Putamen (tissue), 1 donor: ENCODE data around the gene C1QL1.
A peak's percentile ranks its signal among the peaks of the same experiment; 100 is the strongest.

ENCODE experiments used
- DNase-seq: peaks from one replicate; pipeline ENCODE4 v3.0.0-alpha.2; 2016; ENCODE audit warnings: low spot score

Gene C1QL1

DNA sequence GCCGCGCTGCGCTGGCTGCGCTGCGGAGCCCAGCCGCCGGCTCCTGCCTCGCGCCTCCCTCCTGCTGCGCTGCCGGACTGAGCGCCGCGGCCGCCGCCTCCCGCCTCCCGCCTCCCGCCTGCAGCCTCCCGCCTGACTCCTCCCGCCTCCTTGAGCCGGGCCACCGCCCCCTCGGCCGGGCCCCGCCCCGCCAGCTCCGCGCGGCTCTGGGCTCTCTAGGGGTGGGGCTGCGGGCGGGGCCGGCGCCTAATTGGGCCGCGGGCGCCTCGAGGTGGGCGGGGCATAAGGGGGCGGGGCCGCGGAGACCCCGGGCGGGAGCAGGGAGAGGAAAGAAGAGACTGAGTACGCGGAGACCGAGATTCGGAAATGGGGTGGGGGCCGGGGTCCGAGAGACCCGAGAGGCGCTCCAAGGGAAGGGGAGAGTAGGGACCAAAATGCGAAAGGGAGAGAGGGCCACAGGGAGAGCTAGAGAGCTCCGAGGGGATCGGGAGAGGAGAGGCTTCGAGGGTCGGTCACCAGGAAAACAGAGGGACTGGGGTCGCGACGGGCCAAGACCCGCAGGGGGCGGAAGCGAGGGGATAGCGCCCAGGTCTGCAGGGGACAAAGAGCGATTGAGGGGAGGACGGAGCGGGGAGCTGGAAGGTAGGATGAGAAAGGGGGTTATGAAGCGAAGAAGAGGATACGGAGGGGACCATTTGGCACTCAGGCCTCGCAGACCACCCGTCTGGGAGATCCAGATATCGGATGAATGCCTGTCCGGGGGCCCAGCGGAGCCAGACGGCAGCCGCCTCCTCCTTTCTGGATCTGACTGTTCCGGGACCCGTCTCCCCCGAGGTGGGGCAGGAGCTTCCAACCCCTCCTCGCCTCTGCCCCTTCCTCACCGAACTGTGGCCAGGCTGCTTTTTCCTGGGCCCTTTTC lies at the start of gene C1QL1:
C1QL1 (minus strand) TSS at position 79 of the 919 bp plus-strand sequence. CDS start 255 bp downstream, outside the sequence.
- peak; percentile 82 for DNase-seq

DNA sequence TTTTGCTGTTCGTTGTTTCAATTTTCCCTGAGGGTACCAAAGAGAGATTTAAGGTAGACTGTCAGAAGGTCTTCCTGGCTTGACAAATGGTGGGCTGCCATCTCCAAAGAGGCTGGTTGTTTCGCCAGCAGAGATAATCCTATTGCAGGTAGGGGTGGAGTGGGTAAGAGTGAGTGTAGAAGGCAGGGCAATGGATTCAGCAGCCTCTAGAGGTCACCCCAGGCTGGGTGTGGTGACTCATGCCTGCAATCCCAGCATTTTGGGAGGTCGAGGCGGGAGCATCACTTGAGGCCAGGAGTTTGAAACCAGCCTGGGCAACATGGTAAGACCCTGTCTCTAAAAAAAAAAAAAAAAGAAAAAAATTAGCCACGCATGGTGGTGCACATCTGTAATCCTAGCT lies 48.7 kb upstream of the C1QL1 start:
- DNase-seq = no peak

DNA sequence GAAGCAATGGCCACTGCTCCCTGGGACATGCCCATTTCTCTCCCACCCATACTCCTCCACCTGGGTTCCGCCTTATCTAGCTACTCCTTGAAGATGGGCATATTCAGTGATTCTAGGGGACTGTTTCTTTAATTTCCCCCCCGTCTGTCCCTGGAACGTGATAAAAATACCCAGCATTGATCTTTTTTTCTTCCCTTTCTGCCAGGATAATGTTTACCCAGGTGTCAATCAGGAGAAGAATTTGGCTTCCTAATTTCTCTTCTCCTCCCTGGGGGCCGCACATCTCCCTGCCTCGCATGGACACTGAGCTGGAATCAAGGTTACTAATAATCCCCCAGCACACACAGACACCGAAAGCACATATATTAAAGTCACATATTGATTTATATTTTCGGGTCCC lies 48.1 kb upstream of the C1QL1 start:
- DNase-seq = no peak

DNA sequence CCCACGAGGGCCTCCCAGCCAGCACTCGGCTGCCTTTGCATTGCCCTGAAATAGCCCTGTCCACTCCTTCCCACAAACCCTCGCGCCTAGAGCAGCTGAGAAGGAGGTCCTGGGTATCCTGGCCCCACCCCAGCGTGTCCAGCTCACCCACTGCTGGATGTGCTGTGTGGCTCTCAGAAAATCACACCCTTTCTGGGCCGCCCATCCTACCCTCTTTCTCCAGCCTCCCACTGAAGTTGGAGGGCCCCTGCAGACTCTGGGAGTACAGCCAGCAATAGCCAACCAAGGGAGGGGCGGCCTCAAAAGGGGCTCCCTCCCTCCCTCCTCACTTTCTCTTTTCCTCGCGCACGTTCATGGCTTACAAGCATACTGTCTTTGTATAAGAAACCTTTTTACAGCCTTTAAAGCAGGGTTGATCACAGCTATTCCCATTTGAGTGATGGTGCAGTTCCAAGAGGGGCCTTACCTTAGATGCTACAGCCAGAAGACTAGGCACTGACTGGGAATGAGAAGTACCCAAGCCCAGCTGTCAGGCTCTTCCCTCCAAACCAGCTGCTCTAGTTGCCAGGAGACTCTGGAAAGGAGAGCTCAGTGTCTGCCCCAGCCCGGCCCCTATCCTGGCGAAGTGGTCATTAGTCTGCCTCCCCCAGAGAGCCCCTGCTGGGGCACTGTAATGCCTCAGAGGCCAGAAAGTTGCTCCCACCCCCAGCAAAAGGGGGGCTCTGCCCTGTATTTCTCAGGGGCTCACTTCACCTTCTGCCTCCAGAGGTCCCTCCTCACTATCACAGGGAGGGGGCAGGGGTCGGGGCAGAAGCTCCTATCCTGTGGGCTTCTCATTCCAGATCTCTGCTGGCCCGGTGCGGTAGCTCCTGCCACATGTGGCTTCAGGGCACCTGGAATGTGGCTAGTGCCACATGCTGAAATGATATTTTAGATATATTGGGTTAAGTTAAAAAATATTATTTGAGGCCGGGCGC lies 45.2 kb upstream of the C1QL1 start:
- no peak for DNase-seq

DNA sequence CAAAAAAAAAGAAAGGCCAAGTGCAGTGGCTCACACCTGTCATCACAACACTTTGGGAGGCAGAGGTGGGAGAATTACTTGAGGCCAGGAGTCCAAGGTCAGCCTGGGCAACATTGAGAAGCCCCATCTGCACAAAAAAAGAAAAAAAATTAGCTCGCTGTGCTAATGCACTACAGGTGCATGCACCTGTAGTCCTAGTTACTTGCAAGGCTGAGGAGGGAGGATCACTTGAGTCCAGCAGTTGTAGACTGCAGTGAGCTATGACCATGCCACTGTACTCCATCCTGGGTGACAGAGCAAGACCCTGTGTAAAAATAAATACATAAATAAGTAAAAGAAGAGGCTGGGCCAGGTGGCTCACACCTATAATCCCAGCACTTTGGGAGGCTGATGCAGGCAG lies 43.7 kb upstream of the C1QL1 start:
- no peak for DNase-seq

DNA sequence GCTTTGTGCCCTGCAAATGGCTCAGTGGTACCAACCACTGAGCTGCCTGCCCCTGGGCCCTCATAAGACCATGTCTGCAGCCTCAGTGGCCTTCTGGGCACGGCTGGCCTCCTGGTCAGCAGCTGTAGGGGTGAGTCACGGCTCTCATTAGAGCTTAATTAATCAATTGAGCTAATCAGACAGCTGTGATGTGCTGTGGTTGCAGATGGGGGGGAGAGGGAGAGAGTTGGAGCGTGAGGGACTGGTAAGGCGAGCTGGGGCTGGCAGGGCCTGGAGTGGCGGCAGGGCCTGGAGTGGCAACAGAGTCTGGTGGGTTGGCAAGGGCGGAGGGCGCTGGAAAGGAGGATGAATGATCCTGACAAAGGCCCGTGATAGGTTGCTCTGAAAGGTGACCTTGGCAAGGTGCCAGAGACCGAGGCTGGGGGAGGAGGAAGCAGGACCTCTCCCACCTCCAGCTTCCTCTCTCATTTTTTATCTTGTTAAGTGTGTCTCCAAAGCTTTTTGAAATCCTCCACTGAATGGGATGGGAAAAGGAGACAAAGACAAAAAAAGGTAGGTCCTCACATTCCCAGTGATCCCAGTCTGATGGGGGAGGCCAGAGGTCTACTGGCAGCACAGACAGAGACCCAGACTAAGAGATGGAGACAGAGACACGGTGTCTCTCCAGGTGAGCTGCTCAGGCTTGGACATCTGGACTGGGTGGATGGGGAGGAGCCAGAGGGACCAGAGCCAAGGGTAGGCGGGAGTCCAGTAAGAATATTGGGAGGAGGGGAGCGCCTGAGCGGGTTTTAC lies 41.8 kb upstream of the C1QL1 start:
- DNase-seq = no peak

DNA sequence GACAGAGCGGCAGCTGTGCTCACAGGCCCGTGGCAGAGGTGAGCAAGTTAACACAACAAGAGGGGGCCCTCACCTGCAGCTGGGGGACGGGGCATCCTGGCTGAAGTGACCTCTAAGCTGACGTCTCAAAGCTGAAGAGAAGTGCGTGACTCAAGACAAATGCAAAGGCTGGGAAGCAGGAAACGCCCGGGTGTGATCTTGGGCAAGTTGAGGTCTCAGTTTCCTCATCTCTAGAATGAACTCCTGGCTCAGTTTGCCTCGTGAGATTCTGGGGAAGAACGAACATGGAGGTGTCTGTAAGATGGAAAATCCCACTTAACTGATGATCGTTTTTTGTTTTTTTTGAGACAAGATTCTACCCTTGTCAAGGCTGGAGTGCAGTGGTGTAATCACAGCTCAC lies 40.1 kb upstream of the C1QL1 start:
- DNase-seq = no peak

DNA sequence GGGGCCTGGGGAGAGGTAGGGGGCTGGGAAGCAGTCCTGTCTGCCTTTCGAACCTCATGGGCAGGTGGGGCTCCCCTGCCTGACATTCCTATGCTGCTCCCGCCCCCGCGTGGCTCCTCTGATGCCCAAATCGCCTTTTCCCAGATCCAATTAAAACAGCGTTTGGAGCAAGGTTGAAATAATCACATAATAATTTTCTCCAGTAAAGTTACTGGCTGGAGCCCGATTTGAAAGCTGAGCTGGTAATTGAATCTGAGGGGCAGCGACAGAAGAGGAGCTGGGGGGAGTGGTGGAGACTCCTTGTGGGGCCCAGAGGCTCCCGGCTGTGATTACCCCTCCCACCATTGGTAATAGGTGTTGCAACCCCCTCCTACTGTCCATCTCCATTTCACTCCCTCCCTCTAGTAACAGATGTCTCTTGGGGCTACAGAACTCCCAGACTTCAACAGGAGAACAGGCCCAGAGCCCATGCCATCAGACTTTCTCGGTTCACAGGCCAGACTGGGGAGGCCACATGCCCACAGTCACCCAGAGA lies 38.9 kb upstream of the C1QL1 start:
- no peak for DNase-seq

DNA sequence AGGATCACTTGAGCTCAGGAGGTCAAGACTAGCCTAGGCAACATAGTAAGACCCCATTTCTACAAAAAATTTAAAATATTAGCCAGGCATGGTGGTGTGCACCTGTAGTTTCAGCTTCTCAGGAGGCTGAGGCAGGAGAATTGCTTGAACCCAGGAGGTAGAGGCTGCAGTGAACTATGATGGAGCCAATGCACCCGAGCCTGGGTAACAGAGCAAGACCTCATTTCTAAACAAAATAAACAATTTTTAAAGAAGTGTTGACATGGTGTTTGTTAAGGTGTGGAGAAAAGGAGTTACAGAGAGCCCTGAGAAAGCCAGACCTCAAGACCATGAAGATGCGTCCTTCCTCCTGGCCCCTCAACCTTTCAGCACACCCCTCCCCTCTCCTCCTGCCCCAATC lies 37.6 kb upstream of the C1QL1 start:
- DNase-seq = no peak

DNA sequence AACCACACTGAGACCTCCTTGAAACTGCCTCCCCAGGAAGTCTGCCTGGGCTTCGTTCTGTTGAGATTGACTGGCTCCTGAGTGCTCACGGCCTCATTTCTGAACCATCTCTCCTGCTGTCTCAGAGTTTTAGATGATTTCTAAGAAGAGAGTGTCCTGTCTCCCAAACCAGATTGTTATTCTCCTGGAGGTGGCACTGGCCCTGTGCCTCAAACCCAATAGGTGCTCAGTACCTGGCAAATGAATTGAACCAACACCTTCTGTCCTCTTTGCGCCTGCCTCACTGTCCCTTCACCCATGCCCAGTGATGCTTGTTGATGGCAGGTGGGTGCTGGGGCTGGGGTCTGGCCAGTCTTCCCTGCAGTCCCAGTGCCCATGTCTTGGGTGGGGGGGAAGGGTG lies 36.3 kb upstream of the C1QL1 start:
- no peak for DNase-seq

DNA sequence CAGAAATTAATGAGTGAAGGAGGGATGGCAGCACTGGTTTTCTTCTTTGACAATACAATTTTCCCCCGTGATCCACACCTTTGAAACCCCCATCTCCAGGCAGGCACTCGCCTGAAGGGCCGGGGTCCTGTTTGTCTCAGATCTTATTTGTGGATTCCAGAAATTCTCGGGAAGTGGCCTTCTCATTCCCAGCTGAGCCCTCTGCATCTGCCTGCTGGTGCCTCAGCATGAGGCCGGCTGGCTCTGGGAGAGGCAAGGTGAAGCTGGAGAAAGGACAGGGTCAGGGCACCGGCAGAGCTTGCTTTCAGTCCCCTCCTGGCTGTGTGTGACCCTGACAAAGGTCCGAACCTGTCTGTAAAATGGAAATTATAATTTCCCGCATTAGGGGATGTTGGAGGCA lies 35.8 kb upstream of the C1QL1 start:
- DNase-seq = no peak

DNA sequence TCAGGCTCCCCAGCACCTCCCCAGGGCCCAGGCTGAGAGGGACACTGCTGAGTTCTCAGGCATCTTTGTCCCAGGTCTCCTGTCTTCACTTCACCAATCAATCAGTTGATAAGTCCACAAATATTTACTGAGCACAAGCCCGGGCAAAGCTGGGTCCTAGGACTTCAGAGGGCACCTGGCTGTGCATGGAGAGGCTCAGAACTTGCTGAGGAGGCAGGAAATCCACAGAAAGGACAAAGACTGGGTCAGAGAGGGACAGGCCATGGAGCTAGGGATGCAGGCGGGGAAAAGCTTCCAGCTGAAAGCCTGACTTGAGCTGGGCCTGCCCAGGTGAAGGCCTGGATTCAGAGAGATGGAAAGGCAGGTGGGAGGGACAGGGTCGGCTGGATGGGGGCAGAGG lies 33.2 kb upstream of the C1QL1 start:
- no peak for DNase-seq

DNA sequence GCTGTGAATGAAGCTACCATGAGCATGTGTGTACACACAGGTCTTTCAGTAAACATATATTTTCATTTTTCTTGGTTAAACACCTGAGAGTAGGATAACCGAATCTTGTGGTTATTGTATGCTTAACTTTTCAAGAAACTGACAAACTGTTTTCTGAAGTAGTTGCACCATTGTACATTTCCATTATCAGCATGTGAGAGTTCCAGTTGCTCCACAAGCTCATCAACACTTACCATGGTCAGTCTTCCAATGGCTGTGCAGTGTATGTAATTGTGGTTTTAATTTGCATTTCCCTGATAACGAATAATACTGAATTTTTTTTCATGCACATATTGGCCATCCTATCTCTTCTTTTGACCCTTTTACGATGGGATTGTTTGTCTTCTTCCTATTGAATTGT lies 31.3 kb upstream of the C1QL1 start:
- no peak for DNase-seq

DNA sequence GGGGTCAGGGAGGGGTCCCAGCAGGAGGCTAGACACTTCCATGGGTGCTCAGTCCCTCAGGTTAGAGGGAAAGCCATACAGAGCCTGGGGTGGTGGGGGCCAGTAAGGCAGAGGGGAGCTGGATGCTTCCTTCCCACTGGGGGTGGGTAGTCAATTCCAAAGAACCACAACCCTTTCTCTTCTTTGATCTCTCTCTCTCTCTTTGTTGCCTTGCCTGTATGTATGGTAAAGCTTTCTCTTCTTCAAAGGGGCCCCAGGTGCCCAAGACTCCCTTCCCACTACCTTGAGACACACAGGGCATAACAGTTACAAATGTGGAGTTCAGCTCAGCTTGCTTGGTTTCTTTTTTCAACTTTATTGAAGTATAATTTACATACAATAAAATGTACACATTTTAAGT lies 30.5 kb upstream of the C1QL1 start:
- no peak for DNase-seq

DNA sequence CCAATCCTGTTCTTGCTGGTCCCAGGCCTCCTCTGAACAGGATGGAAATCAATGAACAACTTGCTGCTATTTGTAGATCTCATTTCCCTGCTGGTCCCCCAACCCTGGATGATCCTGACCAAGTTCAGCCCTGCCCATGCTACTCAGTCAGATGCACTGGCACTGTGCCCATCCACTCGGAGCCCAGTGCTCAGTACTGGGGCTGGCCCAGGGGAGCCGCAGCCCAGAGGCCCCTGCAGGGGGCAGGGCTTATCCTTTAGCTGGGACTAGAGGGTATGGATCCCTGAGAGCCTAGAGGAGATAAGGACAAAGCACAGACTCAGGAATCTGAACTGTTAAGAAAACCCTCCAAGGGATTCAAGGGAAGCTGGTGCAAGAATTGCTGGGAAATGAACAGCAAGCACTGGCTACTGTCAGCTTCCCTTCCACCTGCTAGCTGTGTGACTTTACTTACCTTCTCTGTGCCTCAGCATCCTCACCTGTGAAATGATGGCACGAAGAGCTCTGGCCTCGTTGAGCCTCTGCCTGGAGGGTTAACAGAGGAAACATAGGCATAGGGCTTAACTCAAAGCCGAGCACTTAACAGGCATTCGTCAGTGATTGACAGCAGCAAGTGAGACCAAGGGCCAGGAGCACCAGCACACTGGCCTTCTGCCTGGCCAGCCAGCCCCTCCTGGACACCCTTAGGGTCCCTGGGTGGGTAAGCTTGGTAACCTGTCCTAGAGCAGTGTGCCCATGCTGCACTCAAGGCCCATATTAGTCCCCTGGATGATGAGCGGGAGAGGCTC lies 29.8 kb upstream of the C1QL1 start:
- no peak for DNase-seq

DNA sequence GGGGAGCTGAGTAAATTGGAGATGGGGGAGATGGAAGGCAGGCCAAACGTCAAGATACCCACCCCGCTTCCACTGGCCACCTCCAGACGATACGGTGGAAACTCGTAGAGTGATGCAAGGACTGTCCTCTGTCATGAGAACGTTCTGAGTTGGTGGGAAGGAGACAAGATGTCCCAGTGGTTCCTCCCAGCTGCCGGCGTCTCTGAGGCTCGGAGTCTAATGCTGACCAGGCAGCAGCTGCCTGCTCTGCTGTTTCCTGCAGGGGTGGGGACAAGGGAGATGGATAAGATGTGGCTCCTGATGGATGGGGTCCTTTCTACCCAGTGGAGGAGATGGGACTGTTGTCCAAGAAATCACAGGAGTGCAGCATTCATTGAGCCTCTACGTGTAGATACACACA lies 28.2 kb upstream of the C1QL1 start:
- no peak for DNase-seq

DNA sequence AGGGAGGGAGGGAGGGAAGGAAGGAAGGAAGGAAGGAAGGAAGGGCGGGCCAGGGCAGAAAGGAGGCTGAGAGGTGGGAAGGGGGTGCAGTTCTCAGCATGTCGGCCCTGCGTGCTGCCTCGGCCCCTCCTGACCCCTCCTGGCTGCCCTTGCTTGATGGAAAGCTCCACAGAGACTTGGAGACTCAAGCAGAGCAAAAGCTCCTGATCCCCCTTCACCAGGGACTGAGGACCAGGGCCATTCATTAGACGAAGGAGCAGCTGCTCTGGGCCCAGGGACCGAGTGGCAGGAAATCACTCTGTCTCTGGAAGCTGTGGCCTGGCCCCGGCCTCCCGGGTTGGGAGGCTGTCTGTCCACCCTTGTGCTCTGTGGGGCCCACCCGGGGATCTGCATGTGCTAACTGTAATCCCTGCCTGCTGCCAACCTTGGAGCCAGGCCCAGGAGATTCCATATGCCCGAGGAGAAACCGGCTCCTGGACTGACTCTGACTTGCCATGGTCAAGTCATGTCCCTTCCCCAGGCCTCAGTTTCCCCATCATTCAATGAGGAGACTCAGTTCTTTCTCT lies 27.4 kb upstream of the C1QL1 start:
- no peak for DNase-seq

DNA sequence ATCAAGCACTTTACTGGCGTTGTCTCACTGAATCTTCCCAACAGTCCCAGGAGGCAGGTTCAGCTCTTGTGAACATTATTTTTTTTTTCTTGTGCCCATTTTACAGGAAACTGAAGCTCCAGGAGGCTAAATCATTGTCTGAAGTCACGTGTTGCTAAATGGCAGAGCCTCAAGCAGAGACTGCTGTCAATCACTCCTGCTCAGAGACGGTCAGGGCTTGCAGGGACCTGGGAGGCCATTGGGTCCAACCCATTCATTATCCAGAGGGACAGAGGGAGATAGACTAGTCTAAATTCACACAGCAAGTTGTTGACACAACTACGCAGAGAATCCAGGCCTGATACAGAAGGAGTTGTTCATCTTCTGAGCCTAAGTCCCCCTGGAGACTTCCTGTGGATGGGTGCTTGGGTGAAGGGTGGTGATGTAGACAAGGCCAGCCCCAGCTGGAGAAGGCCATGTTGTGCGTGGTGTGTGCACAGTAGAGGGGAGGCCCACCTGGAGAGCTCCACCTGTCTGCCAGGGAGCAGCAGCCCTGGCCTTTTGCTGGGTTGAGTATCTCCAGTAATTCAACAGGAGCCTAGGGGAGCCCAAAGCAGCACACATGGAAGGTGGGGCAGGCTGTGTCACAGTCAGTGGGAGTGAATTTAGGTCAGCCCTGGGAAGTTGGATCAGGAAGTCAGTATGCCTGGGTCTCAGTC lies 24.3 kb upstream of the C1QL1 start:
- DNase-seq = no peak

DNA sequence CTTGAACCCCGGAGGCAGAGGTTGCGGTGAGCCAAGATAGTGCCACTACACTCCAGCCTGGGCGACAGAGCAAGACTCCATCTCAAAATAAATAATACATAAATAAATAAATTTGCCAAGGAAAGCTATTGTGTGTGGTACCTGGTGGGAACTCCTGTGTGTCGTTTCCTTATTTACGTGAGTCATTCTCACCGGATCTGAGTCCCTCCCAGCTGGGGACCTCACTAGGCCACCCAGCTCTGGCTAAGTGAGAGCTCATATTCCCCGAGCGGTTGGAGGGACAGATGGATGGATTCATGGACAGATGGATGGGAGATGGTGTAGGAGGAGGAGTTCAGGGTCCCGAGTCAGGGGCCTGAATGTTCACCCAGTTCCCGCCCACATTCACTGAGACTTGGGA lies 22.9 kb upstream of the C1QL1 start:
- DNase-seq = no peak

DNA sequence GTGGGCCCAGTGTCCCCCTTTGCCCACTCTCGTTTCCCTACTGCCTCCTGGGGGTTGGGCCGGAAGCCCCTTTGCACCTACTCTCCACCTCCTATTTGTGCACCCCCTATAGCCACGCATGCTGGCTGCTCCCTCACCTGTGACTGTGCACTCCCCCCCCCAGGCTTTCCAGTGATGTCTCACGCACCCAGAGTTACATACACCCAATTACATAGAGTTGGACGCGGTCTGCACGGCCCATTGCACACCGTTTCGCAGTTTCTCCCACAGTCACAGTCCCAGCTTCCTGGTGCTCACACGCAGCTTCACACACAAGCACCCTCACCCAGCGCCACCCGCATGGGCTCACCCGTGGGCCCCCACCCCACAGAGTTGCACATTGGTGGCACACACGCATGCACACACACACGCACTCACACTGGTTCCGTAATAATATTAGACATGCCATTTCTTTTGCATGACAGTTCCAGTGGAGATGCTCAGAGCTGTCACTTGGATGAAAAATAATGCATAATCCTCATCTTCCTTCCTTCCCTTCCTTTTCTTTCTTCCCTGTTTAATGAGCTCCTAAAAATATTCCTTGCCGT lies 21.5 kb upstream of the C1QL1 start:
- DNase-seq = no peak
